PC-9 (cell line): ENCODE measurements around the gene APLF. TPM values are rescaled to one million over a fixed set of nuclear protein-coding genes. Genes with fewer than 3 reads are reported as not detected.

Experiments used
- BruUV-seq: library from RNA; stranded (reverse); fragments of 400-500 nt; replicated peaks from 2 replicates; lab custom pipeline; 2021; lab: Mats Ljungman, UMichigan
- CTCF ChIA-PET: fragments of 300-600 bp; sonication (Branson Sonifier 250); formaldehyde crosslinking; loops from one replicate; lab custom pipeline; 2022; ENCODE audit warnings: antibody characterized with exemption; lab: Charles Lee
- POLR2A ChIA-PET: fragments of 300-600 bp; sonication (Branson Sonifier 250); formaldehyde crosslinking; loops from one replicate; lab custom pipeline; 2022; ENCODE audit warnings: antibody characterized with exemption; ENCODE audit not compliant: unreplicated experiment; lab: Charles Lee
- DNase-seq, 2 experiments: peaks; one replicate each; pipeline versions ENCODE4 v3.0.0 to v3.0.0-alpha.2; 2015 to 2022; ENCODE audit warnings: mixed read lengths in 1 of 2
- H2AFZ ChIP-seq: fragments of 200-600 bp; sonication (generic); 2 replicates; pipeline ENCODE4 v1.8.1; 2017; ENCODE audit warnings: antibody characterized with exemption
- H3F3A ChIP-seq: fragments of 200-600 bp; sonication (generic); 2 replicates; pipeline ENCODE4 v1.8.1; 2017; ENCODE audit warnings: antibody characterized with exemption, mild to moderate bottlenecking, low read depth; ENCODE audit not compliant: insufficient read depth
- H3K27ac ChIP-seq: fragments of 200-600 bp; sonication (generic); 2 replicates; pipeline ENCODE4 v1.6.1; 2016; ENCODE audit warnings: mixed run types
- H3K27me3 ChIP-seq: fragments of 200-600 bp; sonication (generic); 2 replicates; pipeline ENCODE4 v1.6.1; 2016; ENCODE audit warnings: low read depth, mixed run types; ENCODE audit not compliant: insufficient read depth
- H3K36me3 ChIP-seq: fragments of 200-600 bp; sonication (generic); 2 replicates; pipeline ENCODE4 v1.6.1; 2016; ENCODE audit warnings: low read depth, mixed run types
- H3K4me1 ChIP-seq: fragments of 200-600 bp; sonication (generic); replicated peaks from 2 replicates; pipeline ENCODE4 v1.6.1; 2016; ENCODE audit warnings: mixed run types; ENCODE audit not compliant: insufficient read depth
- H3K4me2 ChIP-seq: fragments of 200-600 bp; sonication (generic); 2 replicates; pipeline ENCODE4 v1.6.1; 2017; ENCODE audit warnings: mixed run types
- H3K4me3 ChIP-seq: fragments of 200-600 bp; sonication (generic); 2 replicates; pipeline ENCODE4 v1.6.1; 2016; ENCODE audit warnings: mixed run types
- H3K79me2 ChIP-seq: fragments of 200-600 bp; sonication (generic); 2 replicates; pipeline ENCODE4 v1.6.1; 2017; ENCODE audit warnings: low read depth, mixed run types
- H3K9me2 ChIP-seq: fragments of 200-600 bp; sonication (generic); 2 replicates; pipeline ENCODE4 v1.8.1; 2017; ENCODE audit warnings: mild to moderate bottlenecking; ENCODE audit not compliant: insufficient read depth
- H3K9me3 ChIP-seq: fragments of 200-600 bp; sonication (generic); 2 replicates; pipeline ENCODE4 v1.8.1; 2016; ENCODE audit warnings: low read depth; ENCODE audit not compliant: insufficient read depth
- H4K20me1 ChIP-seq: fragments of 200-600 bp; sonication (generic); 2 replicates; pipeline ENCODE4 v1.8.1; 2017; ENCODE audit not compliant: insufficient read depth
- EZH2 ChIP-seq: fragments of 200-600 bp; sonication (generic); IDR thresholded peaks from 2 replicates; pipeline ENCODE4 v1.8.0; 2017; ENCODE audit warnings: antibody characterized with exemption, low read depth
- intact Hi-C: fragments of 100-400 bp; cut with micrococcal nuclease; formaldehyde crosslinking; loops from one replicate; pipeline ENCODE4 v1.10.0; 2022; ENCODE audit not compliant: unreplicated experiment
- total RNA-seq: library from RNA; stranded (reverse); gene quantifications from 2 replicates; pipeline ENCODE4 v1.2.3, GENCODE V29; 2021
- TF ChIP-seq, protein P1 (sequence below): fragments of 200-600 bp; sonication (generic); conservative IDR thresholded peaks from 2 replicates; pipeline ENCODE4 v1.6.1; 2017; ENCODE audit warnings: mixed run types, antibody characterized with exemption, mild to moderate bottlenecking, moderate library complexity

Gene APLF
- total RNA-seq, 1 experiment from 2014 or later = 4.5 TPM

DNA sequence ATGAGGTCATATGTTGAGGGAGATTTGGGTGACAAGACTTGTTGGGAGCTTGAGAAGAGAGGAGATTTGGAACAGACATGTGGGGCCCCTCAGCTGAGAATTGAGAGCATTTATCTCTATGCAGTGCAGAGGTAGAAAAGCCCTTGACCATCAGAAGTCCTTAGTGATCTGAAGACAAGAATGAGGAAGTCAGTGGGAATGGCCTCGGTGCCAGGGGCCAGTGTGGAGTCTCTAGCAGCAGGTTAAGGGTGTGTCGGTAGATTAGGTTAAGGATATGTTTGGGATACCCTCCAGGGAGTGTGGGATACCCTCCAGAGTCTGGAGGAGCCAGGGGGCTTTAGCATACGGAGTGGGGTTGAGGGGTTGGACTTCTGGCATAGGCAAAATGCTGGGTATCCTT is 41.9 kb upstream of the APLF start:
- H2AFZ ChIP-seq = no peak overlapping the region
- no peak overlapping the region for H3K4me2 ChIP-seq
- no peaks in the 10 kb centered on the region for H3K4me1 ChIP-seq
- no peak overlapping the region for H3K4me3 ChIP-seq
- no peaks in the 10 kb centered on the region for H3F3A ChIP-seq
- no peaks in the 10 kb centered on the region for H3K27me3 ChIP-seq
- H3K79me2 ChIP-seq = no peaks in the 10 kb centered on the region
- intact Hi-C loops = no loop called here
- TF ChIP-seq, protein P1, sequence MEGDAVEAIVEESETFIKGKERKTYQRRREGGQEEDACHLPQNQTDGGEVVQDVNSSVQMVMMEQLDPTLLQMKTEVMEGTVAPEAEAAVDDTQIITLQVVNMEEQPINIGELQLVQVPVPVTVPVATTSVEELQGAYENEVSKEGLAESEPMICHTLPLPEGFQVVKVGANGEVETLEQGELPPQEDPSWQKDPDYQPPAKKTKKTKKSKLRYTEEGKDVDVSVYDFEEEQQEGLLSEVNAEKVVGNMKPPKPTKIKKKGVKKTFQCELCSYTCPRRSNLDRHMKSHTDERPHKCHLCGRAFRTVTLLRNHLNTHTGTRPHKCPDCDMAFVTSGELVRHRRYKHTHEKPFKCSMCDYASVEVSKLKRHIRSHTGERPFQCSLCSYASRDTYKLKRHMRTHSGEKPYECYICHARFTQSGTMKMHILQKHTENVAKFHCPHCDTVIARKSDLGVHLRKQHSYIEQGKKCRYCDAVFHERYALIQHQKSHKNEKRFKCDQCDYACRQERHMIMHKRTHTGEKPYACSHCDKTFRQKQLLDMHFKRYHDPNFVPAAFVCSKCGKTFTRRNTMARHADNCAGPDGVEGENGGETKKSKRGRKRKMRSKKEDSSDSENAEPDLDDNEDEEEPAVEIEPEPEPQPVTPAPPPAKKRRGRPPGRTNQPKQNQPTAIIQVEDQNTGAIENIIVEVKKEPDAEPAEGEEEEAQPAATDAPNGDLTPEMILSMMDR = no peak
- TF ChIP-seq EZH2 = no peak
- no TSS peak for BruUV-seq
- CTCF ChIA-PET = no interaction called here
- no peaks in the 10 kb centered on the region for H3K36me3 ChIP-seq
- DNase-seq = no peak
- POLR2A ChIA-PET = no interaction called here
- H3K27ac ChIP-seq = no peak overlapping the region
- no peaks in the 10 kb centered on the region for H3K9me2 ChIP-seq
- H4K20me1 ChIP-seq = no peaks in the 10 kb centered on the region
- H3K9me3 ChIP-seq = no peaks in the 10 kb centered on the region

DNA sequence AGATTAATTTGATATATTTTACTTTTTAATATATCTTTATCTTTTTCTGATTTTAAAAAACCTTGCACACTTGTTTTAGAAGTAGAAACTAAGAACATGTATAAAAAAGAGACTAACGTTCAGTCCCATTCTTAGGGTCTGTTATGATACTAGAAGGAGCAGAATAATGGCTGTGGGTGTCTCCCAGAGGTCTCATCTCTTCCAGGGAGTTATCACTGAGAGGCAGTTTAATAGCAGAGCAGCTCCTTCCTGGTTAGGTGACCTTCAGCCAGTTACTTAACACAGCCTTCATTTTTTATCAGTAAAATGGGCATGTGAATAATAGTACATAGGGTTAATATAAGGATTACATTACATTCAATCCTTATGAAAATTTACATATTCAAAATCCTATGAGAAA is 40.9 kb upstream of the APLF start:
- no peak overlapping the region for H3K4me3 ChIP-seq
- H4K20me1 ChIP-seq = no peaks in the 10 kb centered on the region
- no peaks in the 10 kb centered on the region for H3K4me1 ChIP-seq
- no peaks in the 10 kb centered on the region for H3K79me2 ChIP-seq
- BruUV-seq = no TSS peak
- intact Hi-C loops = no loop called here
- TF ChIP-seq EZH2 = no peak
- TF ChIP-seq, protein P1 = no peak
- CTCF ChIA-PET = no interaction called here
- H3F3A ChIP-seq = no peaks in the 10 kb centered on the region
- H2AFZ ChIP-seq = no peak overlapping the region
- no peak for DNase-seq
- H3K27me3 ChIP-seq = no peaks in the 10 kb centered on the region
- no peaks in the 10 kb centered on the region for H3K9me2 ChIP-seq
- H3K9me3 ChIP-seq = no peaks in the 10 kb centered on the region
- H3K27ac ChIP-seq = no peak overlapping the region
- POLR2A ChIA-PET = no interaction called here
- no peak overlapping the region for H3K4me2 ChIP-seq
- H3K36me3 ChIP-seq = no peaks in the 10 kb centered on the region

DNA sequence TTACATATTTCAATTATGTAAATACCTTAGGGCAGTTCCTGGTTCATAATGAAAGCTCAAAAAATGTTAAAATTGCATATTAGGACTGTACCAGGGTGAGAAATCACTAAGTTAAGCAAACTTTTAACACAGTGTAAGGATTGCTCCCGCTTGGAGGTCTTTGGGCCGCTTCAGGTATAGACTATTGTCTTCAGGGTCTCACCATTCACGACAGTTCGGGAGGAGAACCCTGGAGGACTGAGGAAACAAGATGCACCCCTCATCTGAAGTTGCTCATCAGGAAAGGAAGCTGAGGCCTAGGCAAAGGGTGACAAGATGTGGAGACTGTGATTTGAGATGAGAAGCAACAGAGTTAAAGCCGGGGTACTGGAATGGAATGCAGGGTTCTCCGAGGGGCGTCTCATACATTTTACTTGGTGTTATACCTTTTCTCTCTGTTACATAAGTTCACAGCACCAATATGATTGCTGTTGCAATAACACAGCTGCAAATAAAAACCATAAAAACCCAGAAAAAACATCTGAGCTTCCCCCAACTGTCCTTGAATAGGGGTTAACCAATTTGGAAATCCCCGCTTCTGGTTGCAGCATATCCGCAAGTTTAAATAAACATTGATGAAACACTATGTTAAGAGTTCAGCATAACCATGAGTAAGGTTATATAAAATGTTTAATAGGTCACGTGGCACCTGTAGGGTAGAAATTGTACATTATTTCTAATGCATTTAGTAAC is 40.4 kb upstream of the APLF start:
- H2AFZ ChIP-seq = no peak overlapping the region
- intact Hi-C loops = no loop called here
- no peaks in the 10 kb centered on the region for H3K9me2 ChIP-seq
- no peaks in the 10 kb centered on the region for H3K79me2 ChIP-seq
- DNase-seq = no peak
- ChIA-PET CTCF (no interaction called here), POLR2A (no interaction called here)
- H3F3A ChIP-seq = no peaks in the 10 kb centered on the region
- H3K9me3 ChIP-seq = no peaks in the 10 kb centered on the region
- H3K36me3 ChIP-seq = no peaks in the 10 kb centered on the region
- H3K27ac ChIP-seq = no peak overlapping the region
- no peaks in the 10 kb centered on the region for H4K20me1 ChIP-seq
- no TSS peak for BruUV-seq
- H3K27me3 ChIP-seq = no peaks in the 10 kb centered on the region
- no peaks in the 10 kb centered on the region for H3K4me1 ChIP-seq
- no peak for TF ChIP-seq EZH2
- TF ChIP-seq, protein P1 = no peak
- no peak overlapping the region for H3K4me3 ChIP-seq
- H3K4me2 ChIP-seq = no peak overlapping the region
